Hematopoietic multipotent progenitor cell treated with erythropoietin and hydrocortisone succinate and interleukin-3 and kit ligand, for 8 days (in vitro differentiated cells): ENCODE measurements around the gene CYBB.

Experiments used
- DNase-seq: peaks from one replicate; pipeline ENCODE4 v3.0.0-alpha.2; 2015

Gene CYBB

GRCh38 chrX:37846141-37846540 is 66.3 kb downstream of the CYBB start:
- DNase-seq, result no peak

GRCh38 chrX:37846558-37846933 is 66.7 kb downstream of the CYBB start:
- no peak for DNase-seq

- DNase-seq, result peak; percentile 71
Measured at GRCh38 chrX:37846934-37847732, 67.3 kb downstream of the CYBB start, which contains the start of gene DYNLT3. DYNLT3 (minus strand) TSS chrX:37847571; CDS start chrX:37847510, 61 bp downstream.

DNA sequence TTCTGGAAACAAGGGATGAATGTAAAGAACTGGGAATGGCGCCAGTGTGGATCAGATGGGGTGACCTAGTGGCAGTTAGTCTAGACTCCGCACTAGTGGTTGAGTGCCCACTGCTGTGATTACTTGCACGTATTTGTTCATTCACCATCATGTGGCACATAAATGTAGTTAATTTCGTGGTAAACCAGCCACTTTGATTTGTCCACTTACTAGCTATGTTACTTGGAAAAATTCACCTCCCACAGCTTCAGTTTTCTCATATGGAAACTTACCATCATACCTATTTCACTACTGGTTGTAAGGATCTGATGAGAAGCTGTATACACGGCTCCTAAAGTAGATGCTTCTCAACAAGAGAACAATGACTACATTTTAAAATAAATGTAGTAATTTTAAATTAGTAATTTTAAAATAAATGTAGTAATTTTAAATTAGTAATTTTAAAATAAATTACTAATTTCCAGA is 67.9 kb downstream of the CYBB start:
- no peak for DNase-seq

GRCh38 chrX:37854148-37854547 is 74.3 kb downstream of the CYBB start:
- DNase-seq, result no peak

GRCh38 chrX:37854748-37855147 is 74.9 kb downstream of the CYBB start:
- no peak for DNase-seq

GRCh38 chrX:37860721-37861120 is 80.9 kb downstream of the CYBB start:
- no peak for DNase-seq

GRCh38 chrX:37862851-37863250 is 83.0 kb downstream of the CYBB start:
- no peak for DNase-seq
